Dedifferentiated amniotic fluid mesenchymal stem cell (primary cell): ENCODE results near the gene ATP11A.

Source experiments
- DNase-seq: peaks from one replicate; pipeline ENCODE4 v3.0.0-alpha.2; 2016; ENCODE audit errors: extremely low spot score

ATP11A gene

DNA sequence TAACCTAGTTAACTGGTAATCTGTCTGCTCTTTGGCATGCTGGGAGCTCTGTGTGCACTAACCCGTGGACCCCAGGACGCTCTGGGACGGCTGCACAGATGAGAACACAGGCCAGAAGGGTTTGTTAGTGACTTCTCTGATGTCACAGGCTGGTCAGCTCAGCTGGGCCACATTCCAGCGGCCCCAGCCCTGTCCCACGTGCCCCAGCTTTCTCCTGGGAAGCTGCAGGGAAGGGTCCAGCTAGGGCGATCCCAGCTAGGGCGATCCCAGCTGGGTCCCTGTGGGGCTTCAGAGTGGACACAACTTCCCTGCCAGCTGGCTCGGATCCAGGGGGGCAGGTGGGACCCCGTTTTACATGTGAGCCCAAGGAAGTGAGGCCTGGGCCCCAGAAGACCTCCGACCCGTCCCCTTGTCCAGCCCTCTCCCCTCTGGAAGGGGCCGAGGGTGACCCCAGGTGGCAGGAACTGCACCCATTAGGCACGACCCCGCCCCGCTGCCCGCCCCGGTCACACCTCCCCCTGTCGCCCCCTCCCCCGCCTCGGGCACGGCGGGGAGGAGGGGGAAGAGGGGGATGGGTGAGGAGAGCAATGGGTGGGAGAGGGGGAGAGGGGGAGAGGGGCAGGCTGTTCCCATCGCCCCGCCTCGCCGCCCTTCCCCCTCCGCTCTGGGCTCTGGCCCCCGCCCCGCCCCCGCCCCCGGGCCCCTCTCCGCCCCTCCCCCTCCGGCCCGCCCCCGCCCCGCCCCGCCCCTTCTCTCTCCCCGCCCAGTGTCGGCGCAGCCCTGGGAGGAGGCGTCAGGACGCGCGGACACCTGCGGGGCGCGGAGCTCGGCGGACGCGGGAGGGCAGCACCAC, 204.0 kb downstream of the ATP11A start:
- DNase-seq = no peak

DNA sequence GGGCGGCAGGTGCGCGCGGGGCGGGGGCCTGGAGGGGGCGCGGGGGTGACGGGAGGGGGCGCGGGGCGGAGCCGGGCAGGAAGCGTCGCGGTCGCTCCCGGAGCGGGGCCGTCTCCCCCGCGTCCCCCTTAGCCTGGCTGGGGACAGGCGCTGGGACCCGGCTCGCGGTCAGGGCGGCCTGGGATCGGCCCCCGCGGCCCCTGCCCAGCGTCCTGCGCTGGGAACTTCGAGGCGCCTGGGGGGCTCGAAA, 204.5 kb downstream of the ATP11A start:
- no peak for DNase-seq

DNA sequence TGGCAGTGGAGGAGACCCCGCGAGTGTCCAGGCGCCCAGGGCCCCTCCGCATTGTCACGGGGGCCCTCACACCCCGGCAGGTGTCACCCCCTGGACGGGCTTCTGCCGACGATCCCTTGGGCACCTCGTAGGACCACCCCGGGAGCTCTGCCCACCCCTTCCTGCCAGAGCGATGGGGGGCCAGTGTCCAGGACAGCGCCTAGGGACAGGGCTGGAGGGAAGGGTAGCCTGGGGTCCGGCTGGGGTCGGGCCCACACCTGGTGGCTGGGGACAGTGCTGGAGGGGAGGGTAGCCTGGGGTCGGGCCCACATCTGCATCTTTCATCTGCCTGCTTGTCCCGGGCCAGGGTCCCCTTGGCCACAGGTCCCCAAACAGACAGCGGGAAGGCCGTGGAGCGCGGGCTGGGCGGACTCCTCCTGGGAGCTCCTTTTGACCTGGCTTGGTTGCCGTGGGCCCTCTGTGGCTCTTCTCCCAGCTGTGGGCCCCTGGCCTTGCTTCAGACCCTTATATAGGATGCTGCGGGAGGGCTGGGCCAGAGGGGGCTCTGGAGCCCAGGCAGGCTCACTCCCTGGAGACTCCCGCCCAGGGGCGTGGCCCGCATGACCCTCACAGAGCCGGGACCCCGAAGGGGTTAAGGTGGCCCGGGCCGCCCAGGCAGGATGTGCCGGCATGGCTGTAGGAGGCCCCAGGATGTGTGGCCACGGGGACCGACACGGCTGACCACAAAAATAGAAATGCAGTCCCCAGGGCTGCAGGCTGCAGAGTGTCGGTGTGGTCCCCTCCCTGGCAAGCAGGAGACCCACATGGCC, 205.0 kb downstream of the ATP11A start:
- DNase-seq = no peak

DNA sequence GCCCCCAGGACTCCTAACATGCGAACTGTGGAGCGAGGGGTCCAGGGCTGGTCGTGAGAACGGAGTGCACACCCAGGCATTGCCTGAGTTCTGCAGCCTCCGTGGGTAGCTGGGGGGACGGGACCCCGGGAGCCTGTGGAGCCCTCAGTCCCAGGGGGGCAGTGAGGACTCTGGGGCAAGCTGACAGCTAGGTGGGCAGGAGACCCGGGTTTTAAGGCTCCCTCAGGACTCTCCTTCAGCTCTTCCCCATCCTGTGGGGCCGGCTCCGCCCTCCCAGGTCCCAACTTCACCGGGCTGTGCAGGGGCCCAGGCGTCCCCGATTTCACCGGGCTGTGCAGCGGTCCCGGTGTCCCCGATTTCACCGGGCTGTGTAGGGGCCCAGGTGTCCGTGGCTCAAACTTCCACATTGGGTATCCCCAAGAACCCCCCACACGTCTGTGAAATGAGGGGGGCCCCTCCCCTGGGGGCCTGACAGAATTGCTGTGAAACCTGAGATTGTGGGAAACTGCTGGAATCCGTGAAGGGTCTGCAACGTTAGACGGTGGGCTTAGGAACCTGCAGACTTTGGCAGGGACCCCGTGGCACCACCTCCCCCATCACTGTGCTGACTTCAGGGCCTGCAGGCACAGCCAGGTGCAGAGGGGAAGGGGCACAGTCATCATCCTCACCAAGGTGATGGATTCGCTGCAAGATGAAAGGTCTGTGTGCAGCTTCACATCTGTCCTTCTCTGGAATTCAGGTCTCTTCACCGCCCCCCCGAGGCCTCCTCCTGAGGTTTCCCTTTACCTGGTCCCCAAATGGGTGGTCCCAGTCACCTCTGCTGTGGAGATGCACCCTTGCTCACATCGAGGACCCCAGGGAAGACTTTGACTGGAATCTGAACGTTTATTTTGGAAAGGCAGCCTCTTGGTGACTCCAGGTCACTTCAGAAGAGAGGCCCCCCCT, 206.0 kb downstream of the ATP11A start:
- no peak for DNase-seq

DNA sequence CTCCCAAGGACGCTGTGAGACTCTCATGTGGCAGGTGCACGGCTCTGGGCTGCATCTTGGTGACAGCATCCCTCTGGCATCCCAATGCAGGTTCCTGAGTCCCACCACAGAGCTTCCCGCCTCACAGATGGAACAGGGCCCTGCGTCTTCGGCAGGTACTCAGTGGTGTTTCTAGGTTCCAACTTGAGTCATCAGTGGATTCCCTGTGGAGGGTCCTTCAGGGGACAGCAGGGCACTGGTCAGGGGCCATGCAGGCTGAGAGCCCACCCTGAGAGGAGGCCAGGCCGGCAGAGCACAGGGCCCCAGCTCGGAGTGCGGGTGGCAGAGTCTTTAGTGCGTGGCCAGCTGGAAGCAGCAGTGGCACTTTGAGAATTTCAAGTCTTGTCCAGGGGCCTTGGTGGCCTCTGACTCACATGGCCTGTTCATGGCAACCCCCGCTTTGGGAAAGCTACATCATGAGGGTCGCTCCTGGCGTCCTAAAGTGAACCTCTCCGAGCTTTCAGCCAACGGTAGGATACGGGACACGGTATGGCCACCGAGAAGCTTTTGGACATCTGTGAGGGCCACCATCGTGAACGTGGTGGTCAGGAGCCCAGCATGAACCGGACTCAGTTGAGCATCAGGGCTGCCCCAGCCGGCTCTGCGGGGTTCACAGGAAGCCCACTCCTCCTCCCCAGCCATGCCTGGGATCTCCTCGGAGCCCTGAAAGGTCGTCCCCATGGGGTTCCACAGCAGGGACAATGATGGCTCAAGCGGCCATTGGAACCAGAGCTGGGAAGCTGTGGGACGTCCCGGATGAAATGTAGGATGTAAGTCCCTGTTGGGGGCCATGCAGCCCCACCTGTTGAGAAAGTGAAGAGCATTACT, 207.1 kb downstream of the ATP11A start:
- no peak for DNase-seq

DNA sequence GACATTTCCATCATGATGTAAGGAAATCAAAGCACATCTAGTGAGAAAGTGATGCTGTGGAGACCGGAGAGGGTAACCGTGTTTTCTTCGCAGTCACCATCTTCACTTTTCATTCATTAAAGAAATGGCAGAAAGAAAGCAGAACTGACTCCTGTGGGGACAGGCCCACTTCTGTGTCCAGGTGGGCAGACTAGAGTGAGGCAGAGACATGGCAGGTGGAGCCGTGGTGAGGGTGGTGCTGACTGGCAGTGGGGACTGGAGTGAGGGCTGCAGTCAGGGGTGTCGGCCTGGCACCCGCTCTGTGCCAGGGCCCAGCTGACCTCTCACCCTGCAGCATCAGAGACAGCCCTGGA, 207.7 kb downstream of the ATP11A start:
- DNase-seq = no peak

DNA sequence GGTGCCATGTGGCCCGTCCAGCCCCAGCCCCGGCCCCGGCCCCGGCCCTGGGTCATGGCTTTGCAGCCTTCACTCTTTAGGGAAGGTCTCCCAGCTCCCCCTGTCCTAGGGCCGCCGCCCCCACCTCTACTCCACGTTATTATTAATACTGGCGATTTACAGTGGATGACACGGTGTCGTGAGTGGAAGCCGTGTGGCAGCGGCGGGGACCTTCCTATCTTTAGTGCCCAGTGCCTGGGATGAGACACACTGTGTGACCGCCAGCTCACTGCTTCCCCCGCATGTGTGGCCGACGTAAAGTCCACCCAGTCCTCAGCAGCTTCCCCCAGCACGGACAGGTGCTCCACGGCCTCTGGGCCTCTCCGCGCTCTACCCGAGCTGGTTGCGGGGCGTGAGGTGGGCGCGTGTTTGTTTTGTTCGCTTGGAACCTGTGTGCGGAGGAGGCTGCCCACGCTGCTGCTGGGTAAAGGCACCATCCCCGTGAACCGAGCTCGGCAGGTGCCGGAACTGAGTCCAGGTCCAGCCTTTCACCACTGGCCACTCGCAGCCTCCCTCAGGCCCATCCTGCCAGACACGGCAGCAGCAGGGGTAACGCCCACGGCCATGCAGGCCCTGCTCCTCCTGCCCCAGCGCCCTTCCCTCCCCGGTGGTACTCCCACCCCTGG, 208.2 kb downstream of the ATP11A start:
- no peak for DNase-seq

DNA sequence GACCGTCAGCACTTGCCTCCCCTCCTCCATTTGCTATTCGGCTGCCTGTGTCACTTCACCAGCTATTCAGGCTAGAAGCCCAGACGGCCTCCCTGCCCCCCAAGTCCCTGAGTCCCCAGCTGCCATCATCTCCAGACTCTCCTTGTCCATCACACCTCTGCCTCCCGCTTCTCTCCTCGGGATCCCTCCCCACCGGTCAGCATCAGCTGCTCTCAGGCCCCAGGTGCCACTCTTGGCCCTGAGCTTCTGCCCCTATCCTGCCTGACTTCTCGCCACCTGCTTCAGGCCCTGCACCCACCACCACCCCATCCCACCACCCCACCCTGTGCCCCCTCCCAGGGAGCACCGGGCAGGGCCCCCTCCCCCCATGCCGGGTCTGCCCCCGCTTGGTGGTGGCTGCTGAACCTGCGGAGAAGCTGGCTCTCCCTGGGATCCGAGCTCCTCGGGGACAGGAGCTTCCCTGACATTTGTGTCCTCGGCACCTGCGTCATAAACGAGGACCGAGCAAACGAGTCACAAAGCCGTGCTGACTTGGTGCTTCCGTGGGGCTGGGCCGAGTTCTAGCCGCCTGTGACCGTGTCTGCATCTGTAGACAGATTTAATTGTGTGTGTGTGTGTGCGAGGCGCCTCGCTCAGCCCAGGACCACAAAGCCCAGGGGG, 208.9 kb downstream of the ATP11A start:
- no peak for DNase-seq

DNA sequence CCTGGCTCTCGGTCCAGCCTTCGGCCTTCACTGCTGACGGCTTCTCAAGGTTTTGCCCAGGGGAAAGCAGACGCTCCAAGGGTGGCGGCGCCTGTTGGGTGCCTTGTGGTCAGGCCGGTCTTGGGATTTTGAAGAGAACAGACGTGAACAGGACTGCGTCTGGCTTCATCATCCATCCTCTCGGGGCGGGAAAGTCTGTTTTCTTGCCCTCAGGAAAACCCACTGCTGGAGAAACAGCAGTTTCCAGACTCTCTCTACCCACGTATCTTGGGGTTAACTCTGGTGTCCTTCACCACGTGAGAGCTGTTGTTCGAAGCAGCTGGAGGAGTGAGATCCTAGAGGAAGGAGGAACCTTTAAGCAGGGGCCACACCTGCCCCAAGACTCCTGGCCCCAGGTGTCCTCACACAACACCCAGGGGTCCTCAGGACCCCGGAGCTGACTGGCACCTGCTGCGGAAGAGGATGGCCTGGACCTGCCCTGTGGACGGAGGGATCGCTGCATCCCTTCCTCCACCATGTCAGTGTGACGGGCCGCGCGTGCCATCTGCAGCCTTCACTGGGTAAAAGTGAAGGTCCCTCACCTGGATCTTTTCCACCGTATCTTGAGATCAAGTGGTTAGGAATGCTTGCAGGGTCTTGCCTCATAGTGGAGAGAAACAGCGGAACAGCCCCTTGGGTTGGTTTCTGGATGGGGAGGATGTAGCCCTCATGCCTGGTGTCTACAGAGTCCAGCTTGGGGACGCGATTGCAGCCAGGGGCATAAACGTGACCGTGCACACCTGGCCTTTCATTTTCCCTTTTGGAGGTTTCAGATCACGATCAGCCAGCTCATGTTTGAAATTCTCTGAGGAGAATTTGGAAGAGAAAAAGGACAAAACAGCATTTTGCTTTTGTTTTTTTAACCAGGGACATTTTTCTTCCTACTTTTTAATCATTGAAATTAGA, 209.7 kb downstream of the ATP11A start:
- DNase-seq = no peak

DNA sequence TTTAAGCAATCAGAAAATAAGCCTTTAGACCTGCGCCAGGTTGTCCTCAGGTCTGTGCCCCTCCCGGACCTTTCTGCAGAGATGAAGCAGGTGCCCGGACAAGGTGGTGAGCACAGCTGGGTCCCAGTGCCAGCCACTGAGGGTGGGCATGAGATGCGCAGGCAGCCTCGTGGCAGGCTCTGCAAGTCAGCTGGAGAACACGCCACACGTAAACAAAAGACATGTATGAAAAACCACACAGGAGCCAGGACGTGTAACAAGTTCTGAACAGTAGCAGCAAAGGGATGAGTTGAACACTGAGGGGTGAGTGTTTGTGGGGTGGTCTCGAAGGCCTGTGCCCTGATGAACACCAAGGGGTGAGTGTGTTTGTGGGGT, 210.4 kb downstream of the ATP11A start:
- no peak for DNase-seq

DNA sequence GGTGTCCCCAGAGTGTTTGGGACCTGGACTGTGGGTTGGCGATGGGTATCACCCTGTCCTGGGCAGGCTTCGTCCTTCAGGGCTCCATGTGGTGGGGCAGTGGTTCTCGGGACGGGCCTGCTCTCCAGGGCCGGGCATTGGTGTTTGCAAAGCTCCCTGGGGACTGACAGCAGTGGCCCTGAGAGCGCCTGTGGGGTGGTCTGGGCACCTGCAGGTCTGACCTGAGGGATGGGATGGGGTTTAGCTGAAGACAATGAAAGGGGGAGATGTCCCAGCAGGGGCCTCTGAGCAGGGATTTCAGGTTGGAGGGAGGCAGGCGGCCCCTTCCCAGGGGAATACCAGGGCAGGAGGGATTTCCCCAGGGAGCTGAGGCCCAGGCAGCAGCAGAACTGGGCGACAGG, 210.9 kb downstream of the ATP11A start:
- no peak for DNase-seq

DNA sequence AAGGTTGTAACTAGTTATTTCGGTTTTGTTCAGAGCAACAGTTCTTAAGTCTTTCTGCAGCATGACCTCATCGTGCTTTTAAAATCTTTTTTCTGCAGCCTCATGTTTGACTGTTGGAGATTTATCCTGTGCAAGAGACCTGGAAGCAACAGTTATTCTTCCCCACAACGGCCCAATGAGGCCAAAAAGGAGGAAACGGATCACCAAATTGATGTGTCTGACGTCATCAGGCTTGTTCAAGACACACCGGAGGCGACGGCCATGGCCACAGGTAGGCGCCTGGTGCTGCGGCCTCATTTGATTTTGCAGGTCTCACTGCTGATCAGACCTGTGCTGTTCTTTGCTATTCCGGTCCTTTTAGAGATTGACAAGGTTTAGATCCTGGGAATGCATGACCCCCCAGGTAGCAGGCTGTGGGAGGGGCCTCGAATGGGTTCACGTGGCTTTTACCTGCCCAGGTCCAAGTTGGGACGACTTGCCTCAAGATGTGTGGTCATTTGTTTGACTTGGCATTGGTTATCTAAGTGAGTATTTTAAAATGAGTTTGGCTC, 212.3 kb downstream of the ATP11A start:
- no peak for DNase-seq

DNA sequence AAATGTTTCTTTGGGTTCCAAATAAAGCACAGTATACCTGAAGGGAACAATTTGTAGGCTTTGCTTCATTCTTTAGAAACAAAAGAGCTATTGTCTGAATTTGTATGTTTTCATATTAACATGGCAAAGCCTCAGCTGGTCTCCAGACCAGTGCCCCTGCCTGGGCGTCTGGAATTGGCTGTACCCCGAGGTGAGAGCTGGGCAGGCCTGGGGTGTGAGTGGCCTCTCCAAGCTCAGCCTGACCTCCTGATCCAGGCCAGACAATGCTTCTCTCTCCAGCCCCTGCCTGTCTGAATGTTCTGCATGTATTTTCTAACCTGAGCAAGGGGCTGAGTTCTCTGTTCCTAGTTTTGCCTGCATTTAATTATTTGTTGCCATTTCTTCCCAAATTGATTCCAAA, 212.8 kb downstream of the ATP11A start:
- no peak for DNase-seq

DNA sequence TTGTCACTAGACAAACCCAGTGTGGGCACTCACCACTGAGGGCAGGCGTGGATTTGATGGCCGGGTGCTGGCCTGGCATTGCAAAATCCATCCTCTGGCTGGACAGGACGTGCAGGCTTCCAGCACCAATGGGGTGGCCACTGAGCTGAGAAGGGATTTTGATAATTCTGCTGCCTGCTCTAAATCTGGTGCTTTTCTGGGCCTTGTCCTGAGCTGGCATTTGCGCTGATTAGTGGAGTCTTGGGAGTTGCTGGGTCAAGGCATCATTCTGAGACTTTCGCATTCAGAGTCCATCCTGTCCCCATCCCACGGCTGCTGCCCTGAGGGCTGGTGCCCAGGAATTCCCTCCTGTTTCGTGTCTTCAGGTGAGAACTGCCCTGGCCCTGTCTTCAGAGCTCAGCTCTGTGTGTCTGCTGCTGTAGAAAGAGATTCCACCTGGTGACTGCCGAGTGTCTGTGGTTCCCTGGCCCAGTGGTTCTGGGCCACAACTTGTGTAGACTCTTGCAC, 213.3 kb downstream of the ATP11A start:
- DNase-seq = no peak

DNA sequence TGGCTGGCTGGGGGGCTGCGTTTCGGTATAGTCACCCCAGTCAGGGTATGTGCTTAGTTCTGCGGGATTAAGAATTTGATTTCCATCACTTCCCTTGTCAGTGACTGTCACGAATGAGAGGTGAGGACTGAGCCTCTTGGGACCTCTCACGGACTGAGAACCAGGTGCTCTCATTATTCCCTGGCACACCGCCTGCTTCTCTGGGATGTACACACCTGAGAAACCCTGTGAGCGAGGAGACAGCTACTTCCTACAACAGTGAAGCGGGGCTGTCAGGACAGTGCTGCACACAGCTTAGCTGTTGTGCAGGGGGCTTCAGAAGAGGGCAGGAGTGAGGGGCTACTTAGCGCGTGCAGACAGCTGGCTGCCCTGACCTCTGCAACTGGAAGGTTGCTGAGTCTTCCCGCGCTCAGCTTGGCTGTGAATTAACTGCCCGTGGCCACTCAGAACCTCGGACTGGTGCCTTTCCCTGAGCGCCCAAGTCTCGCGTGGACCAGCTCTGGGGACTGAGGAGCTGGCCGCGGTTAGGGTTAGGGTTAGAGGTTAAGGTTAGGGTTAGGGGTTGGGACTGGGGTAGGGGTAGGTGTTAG, 213.9 kb downstream of the ATP11A start:
- DNase-seq = no peak

DNA sequence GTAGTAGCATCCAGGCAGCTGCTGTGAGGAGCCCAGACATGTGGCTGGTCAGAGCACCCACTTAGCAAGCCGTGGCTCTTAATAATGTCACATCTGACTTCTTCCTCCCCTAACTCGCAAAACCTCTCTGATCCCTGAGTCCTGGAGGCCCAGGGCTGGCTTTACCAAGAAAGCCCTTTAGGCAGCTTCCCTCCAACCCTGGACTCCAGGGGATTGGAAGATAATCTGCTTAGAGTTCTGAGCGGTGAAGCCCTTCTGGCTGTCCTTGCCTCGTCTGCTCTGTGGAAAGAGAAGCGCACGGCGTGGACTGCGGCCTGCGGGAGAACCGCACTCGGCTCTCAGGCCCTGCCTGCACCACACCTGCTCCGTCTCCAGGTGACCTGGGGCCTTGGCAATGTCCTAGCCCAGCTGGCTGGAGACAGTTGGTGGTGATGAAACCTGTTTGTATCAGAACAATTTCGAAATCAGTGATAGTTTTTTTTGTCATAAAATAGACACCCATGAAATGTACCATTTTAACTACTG, 214.7 kb downstream of the ATP11A start:
- no peak for DNase-seq

DNA sequence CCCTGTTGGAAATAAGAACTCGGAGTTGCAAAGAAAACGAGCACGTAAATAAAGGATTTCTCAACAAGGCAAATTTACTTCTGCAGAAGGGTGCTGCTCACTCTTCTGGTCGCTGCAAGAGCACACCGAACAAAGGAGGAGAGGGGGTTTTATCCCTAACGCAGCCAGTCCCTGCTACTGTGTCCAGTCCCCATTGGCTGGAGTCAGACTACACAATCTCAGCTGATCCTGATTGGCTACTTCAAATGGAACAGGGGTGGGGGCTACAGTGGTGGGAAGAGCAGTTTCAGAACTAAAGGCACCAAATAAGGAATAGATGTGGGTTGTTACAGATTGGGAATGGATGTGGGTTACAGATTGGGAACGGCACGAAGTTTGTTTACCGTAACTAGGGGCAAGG, 215.2 kb downstream of the ATP11A start:
- no peak for DNase-seq

DNA sequence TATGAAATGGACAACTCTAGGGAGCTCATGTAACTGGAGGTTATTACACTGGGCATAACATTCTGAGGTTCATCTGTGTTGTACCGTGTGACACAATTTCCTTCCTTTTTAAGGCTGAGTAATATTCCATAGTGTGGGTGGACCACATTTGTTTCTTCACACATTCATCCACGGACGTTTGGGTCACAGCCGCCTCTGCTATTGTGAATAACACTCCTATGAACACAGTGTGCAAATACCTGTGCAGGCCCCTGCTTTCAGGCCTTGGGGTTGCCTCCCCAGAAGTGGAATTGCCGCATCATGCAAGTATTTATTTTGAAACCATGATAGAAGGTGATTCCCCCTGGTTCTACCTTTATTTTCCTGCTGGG, 215.8 kb downstream of the ATP11A start:
- DNase-seq = no peak
